Colonic mucosa (tissue), 4 donors: ENCODE results near the gene TTLL12. TPM values are rescaled to one million over a fixed set of nuclear protein-coding genes. Genes with fewer than 3 reads are reported as not detected.

Experiments
- DNase-seq: peaks from one replicate; pipeline ENCODE4 v3.0.0-alpha.2; 2020
- H3K27ac ChIP-seq: fragments of 200-600 bp; one replicate; pipeline ENCODE4 v1.8.0; 2021
- H3K27me3 ChIP-seq: fragments of 200-600 bp; one replicate; pipeline ENCODE4 v1.8.0; 2021
- H3K36me3 ChIP-seq: fragments of 200-600 bp; one replicate; pipeline ENCODE4 v1.8.0; 2021
- H3K4me1 ChIP-seq: fragments of 200-600 bp; one replicate; pipeline ENCODE4 v1.8.0; 2021; ENCODE audit warnings: mild to moderate bottlenecking
- H3K4me3 ChIP-seq: fragments of 200-600 bp; one replicate; pipeline ENCODE4 v1.8.0; 2021
- H3K9ac ChIP-seq, 2 donors: one replicate each; pipeline ENCODE4 v1.7.0; 2013; ENCODE audit warnings: control low read depth in 2 of 2, low read depth in 2 of 2, low read length in 2 of 2
- H3K9me3 ChIP-seq: fragments of 200-600 bp; one replicate; pipeline ENCODE4 v1.8.0; 2021
- intact Hi-C: fragments of 100-400 bp; cut with DNase I; formaldehyde crosslinking; loops from one replicate; pipeline ENCODE4 v1.14.1; 2022
- total RNA-seq, 2 donors: library from RNA; stranded (reverse); fragmentation: NEBNext Ultra II Directional in 1 of 2; extraction: Animal tissue kit (Norgen Biotek cat#: 25700) in 1 of 2; gene quantifications; one replicate each; pipeline ENCODE4 v1.2.1, GENCODE V29; 2021
- TF ChIP-seq, protein P1 (sequence below): fragments of 200-600 bp; IDR thresholded peaks from one replicate; pipeline ENCODE4 v1.8.0; 2022; ENCODE audit warnings: antibody characterized with exemption, mild to moderate bottlenecking
- donor health status: healthy.
- donor health status: DM: no; HTN: no; CAD: no.
- donor health status: DM: no; HTN: no; CAD: no.

Gene TTLL12
- total RNA-seq, 2 donors from 2014 or later = 89.3 to 147 TPM

DNA sequence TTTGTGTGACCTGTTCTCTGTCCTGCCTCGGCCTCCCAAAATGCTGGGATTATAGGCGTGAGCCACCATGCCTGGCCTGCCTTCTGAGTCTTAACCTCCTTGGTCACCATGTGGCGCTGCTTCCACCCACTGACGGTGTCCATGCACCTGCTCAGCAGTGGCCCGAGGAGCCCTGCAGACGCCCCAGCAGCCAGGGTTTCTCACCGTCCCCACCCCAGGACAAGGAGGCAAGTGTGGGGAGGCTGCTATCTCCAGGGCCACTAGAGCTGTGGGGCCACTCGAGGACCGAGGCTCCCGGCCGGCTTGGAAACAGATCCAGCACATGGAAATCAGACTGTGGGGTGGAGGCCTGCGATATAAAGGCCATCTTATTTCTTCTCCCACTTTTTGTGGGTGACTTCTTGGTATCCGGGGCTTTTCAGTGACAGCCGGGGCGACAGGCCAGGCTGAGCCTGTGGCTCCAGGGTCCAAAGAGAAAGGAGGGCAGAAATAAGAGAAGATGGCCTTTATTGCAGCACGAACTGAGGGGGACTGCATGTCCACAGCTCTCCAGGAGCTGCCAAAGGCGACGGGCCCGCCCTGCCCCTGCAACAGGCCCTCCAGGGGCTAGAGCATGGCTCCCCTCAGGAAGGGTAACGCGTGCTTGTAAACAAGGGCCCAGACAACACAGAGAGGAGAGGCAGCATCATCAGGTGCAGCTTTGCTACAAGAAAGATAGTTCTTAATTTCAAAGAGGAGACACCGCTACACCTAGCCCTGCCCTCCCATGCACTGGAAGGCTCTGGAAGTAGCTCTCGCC, 20.6 kb downstream of the TTLL12 start:
- no peaks in the 10 kb centered on the region for H3K9me3 ChIP-seq
- no peak overlapping the region for H3K9ac ChIP-seq
- no peak overlapping the region for H3K27ac ChIP-seq
- no peaks in the 10 kb centered on the region for H3K4me1 ChIP-seq
- no peaks in the 10 kb centered on the region for H3K36me3 ChIP-seq
- TF ChIP-seq, protein P1, sequence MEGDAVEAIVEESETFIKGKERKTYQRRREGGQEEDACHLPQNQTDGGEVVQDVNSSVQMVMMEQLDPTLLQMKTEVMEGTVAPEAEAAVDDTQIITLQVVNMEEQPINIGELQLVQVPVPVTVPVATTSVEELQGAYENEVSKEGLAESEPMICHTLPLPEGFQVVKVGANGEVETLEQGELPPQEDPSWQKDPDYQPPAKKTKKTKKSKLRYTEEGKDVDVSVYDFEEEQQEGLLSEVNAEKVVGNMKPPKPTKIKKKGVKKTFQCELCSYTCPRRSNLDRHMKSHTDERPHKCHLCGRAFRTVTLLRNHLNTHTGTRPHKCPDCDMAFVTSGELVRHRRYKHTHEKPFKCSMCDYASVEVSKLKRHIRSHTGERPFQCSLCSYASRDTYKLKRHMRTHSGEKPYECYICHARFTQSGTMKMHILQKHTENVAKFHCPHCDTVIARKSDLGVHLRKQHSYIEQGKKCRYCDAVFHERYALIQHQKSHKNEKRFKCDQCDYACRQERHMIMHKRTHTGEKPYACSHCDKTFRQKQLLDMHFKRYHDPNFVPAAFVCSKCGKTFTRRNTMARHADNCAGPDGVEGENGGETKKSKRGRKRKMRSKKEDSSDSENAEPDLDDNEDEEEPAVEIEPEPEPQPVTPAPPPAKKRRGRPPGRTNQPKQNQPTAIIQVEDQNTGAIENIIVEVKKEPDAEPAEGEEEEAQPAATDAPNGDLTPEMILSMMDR = no peak
- no peaks in the 10 kb centered on the region for H3K27me3 ChIP-seq
- intact Hi-C loops = no loop called here
- DNase-seq = no peak
- no peak overlapping the region for H3K4me3 ChIP-seq

- Histone ChIP-seq H3K9me3 (no peaks in the 10 kb centered on the region), H3K4me3 (no peak overlapping the region), H3K27me3 (no peaks in the 10 kb centered on the region), H3K27ac (no peak overlapping the region), H3K36me3 (no peaks in the 10 kb centered on the region), H3K9ac (no peak overlapping the region), H3K4me1 (peaks cover under 1% of the 10 kb centered on the region)
- TF ChIP-seq, protein P1 = no peak
- intact Hi-C loops = no loop called here
- DNase-seq = no peak
Observed at GRCh38 chr22:43164636-43165035, 22.3 kb downstream of the TTLL12 start.

DNA sequence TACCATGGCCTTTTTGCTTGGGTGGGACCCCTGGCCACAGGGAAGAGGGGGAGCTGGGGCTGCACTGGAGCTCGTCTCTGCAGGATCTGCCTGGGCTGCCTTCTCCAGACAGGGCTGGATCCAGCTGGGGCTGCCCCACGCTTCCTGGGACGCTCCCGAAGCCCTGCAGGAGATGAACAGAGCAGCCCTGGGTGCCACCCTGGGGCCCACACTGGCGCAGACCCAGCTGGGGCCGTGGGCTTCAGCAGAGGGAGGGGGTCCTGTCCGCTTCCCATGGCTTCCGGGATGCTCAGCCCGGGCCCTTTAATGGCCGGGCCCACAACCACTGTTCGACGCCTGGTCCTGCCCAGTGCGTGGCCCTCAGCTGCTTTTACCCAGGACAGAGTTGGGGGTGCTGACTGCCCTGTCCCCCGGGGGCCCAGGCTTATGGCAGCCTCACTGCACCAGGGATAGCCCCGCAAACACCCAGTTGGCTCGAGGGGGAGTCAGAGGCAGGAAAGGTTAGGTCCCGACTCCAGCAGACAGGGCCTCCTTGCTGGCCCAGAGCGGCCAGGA, 23.6 kb downstream of the TTLL12 start:
- Histone ChIP-seq H3K36me3 (no peaks in the 10 kb centered on the region), H3K9ac (peak overlapping the region in 1 of 2 donors; percentile 58), H3K27ac (no peak overlapping the region), H3K4me1 (peaks cover 11% of the 10 kb centered on the region), H3K9me3 (no peaks in the 10 kb centered on the region), H3K4me3 (no peak overlapping the region), H3K27me3 (no peaks in the 10 kb centered on the region)
- TF ChIP-seq, protein P1 = no peak
- intact Hi-C loops = no loop called here
- no peak for DNase-seq

GRCh38 chr22:43162412-43163150, 24.4 kb downstream of the TTLL12 start:
- no peaks in the 10 kb centered on the region for H3K9me3 ChIP-seq
- no peak overlapping the region for H3K4me3 ChIP-seq
- no peaks in the 10 kb centered on the region for H3K36me3 ChIP-seq
- H3K9ac ChIP-seq = no peak overlapping the region
- no peaks in the 10 kb centered on the region for H3K27me3 ChIP-seq
- no peak overlapping the region for H3K27ac ChIP-seq
- intact Hi-C loops = no loop called here
- TF ChIP-seq, protein P1 = no peak
- peaks cover 11% of the 10 kb centered on the region for H3K4me1 ChIP-seq
- peak; percentile 22 for DNase-seq

DNA sequence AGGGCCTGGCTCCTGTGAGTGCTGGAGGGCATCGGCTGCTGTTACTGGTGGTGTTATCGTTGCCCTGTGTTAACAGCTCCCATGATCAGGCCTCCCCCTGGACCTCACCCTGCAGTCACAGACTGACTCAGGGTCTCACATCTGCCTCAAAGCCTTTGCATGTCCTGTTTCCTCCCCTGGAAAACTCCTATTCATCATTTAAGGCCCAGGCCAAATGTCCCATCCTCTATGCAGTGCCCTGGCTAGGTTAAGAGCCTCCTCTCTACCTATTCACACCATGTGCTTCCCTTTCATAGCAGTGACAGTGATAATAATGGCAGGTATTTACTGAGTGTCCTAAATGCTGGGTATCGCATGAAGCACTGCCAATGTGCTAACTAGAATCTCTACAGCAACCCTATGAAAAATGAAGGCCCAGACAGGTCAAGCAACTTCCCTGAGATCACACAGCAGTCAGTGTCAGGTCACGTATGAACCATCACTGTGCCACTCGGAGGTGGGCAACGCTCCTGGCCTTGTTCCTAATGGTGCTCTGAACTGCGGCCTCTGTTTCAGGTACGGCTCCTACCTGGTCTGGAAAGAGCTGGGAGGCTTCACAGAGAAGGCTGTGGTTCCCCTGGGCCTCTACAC, 26.3 kb downstream of the TTLL12 start:
- TF ChIP-seq, protein P1 = no peak
- H3K36me3 ChIP-seq = no peaks in the 10 kb centered on the region
- H3K9me3 ChIP-seq = no peaks in the 10 kb centered on the region
- H3K27me3 ChIP-seq = no peaks in the 10 kb centered on the region
- no peak overlapping the region for H3K4me3 ChIP-seq
- DNase-seq = no peak
- peaks cover 11% of the 10 kb centered on the region for H3K4me1 ChIP-seq
- peak overlapping the region in 1 of 2 donors; percentile 7 for H3K9ac ChIP-seq
- intact Hi-C loops = no loop called here
- peak overlapping the region; percentile 31 for H3K27ac ChIP-seq
